ENCODE measurements around the gene SPON1.

GRCh38 chr11:14018441-14018840 is 55.9 kb downstream of the SPON1 start:
- TF ChIP-seq POLR2AphosphoS5 (IDR thresholded peaks at IDR 0.05; ENCODE audit: low read depth, low read length) (no peak), TAF1 (IDR thresholded peaks at IDR 0.05; ENCODE audit: borderline replicate concordance, insufficient read depth, low read length) (no peak), SIN3A (IDR thresholded peaks at IDR 0.05; ENCODE audit: borderline replicate concordance, insufficient read depth, low read length) (no peak), REST (IDR thresholded peaks at IDR 0.05; ENCODE audit: insufficient read depth in 1 of 2, low read depth in 2 of 2, low read length in 2 of 2) (no peak)

Data from PFSK-1 (cell line).